SK-N-SH treated with all-trans-retinoic acid at 6 μM for 48 hours (cell line): ENCODE measurements around the gene SPATA21.

Source experiments
- ATAC-seq: fragments of 200-7000 bp; cut with Tn5 transposase; 3 replicates; pipeline ENCODE4 v1.9.1; 2020; ENCODE audit warnings: mild to moderate bottlenecking, moderate library complexity
- ARNTL ChIP-seq: fragments of 450-650 bp; formaldehyde crosslinking; IDR thresholded peaks from 2 replicates; pipeline ENCODE4 v1.5.0; 2020; ENCODE audit warnings: low read depth, mild to moderate bottlenecking, moderate library complexity, borderline replicate concordance
- BACH2 ChIP-seq: fragments of 250-450 bp; sonication (Bioruptor Pico); IDR thresholded peaks from 2 replicates; pipeline ENCODE4 v1.9.0; 2021; ENCODE audit warnings: mild to moderate bottlenecking, borderline replicate concordance
- CREB5 ChIP-seq: fragments of 250-450 bp; sonication (Bioruptor Pico); IDR thresholded peaks from 2 replicates; pipeline ENCODE4 v1.5.1; 2020; ENCODE audit warnings: low read depth, mild to moderate bottlenecking, moderate library complexity
- ESRRG ChIP-seq: fragments of 250-450 bp; sonication (Bioruptor Pico); IDR thresholded peaks from 2 replicates; pipeline ENCODE4 v1.6.1; 2021; ENCODE audit warnings: mild to moderate bottlenecking
- GLIS3 ChIP-seq: fragments of 250-450 bp; sonication (Bioruptor Pico); IDR thresholded peaks from 2 replicates; pipeline ENCODE4 v1.5.0; 2020; ENCODE audit warnings: mild to moderate bottlenecking, moderate library complexity
- ISL1 ChIP-seq: fragments of 250-450 bp; sonication (Bioruptor Pico); IDR thresholded peaks from 2 replicates; pipeline ENCODE4 v2.1.2; 2022; ENCODE audit warnings: mild to moderate bottlenecking, moderate library complexity
- OSR1 ChIP-seq: fragments of 250-450 bp; sonication (Bioruptor Pico); IDR thresholded peaks from 2 replicates; pipeline ENCODE4 v1.8.0; 2022; ENCODE audit warnings: moderate library complexity, mild to moderate bottlenecking, inconsistent platforms
- PPARA ChIP-seq: fragments of 250-450 bp; sonication (Bioruptor Pico); IDR thresholded peaks from 2 replicates; pipeline ENCODE4 v1.5.0; 2020; ENCODE audit warnings: mild to moderate bottlenecking, borderline replicate concordance
- RARB ChIP-seq: fragments of 250-450 bp; sonication (Bioruptor Pico); IDR thresholded peaks from 2 replicates; pipeline ENCODE4 v1.8.0; 2021; ENCODE audit warnings: mild to moderate bottlenecking, moderate library complexity
- SNAI2 ChIP-seq: fragments of 250-450 bp; sonication (Bioruptor Pico); IDR thresholded peaks from 2 replicates; pipeline ENCODE4 v1.5.0; 2020; ENCODE audit warnings: mild to moderate bottlenecking, moderate library complexity
- TCF4 ChIP-seq: fragments of 250-450 bp; sonication (Bioruptor Pico); IDR thresholded peaks from 2 replicates; pipeline ENCODE4 v1.8.0; 2021; ENCODE audit warnings: mild to moderate bottlenecking, moderate library complexity, borderline replicate concordance
- TOX ChIP-seq: fragments of 250-450 bp; sonication (Bioruptor Pico); IDR thresholded peaks from 2 replicates; pipeline ENCODE4 v1.8.0; 2021; ENCODE audit warnings: mild to moderate bottlenecking, moderate library complexity, borderline replicate concordance
- ZC3H10 ChIP-seq: fragments of 250-450 bp; sonication (Bioruptor Pico); IDR thresholded peaks from 2 replicates; pipeline ENCODE4 v1.5.1; 2021; ENCODE audit warnings: mild to moderate bottlenecking, moderate library complexity
- ZFP3 ChIP-seq: fragments of 250-450 bp; sonication (Bioruptor Pico); IDR thresholded peaks from 2 replicates; pipeline ENCODE4 v1.5.0; 2020; ENCODE audit warnings: mild to moderate bottlenecking, moderate library complexity
- ZFP30 ChIP-seq: fragments of 450-650 bp; formaldehyde crosslinking; IDR thresholded peaks from 2 replicates; pipeline ENCODE4 v1.5.0; 2022; ENCODE audit warnings: mild to moderate bottlenecking, moderate library complexity
- ZNF565 ChIP-seq: fragments of 450-650 bp; formaldehyde crosslinking; conservative IDR thresholded peaks from 2 replicates; pipeline ENCODE4 v1.5.0; 2020; ENCODE audit warnings: low read depth, mild to moderate bottlenecking, moderate library complexity
- ZNF70 ChIP-seq: fragments of 450-650 bp; formaldehyde crosslinking; IDR thresholded peaks from 2 replicates; pipeline ENCODE4 v1.5.0; 2020; ENCODE audit warnings: mild to moderate bottlenecking, moderate library complexity
- ZNF8 ChIP-seq: fragments of 450-650 bp; formaldehyde crosslinking; IDR thresholded peaks from 2 replicates; pipeline ENCODE4 v1.5.0; 2020; ENCODE audit warnings: mild to moderate bottlenecking, moderate library complexity
- TF ChIP-seq, protein P1 (sequence below): fragments of 250-450 bp; sonication (Bioruptor Pico); IDR thresholded peaks from 2 replicates; pipeline ENCODE4 v1.5.1; 2021; ENCODE audit warnings: mild to moderate bottlenecking, moderate library complexity
- TF ChIP-seq, protein P2 (sequence below): fragments of 250-450 bp; sonication (Bioruptor Pico); IDR thresholded peaks from 2 replicates; pipeline ENCODE4 v1.5.0; 2020; ENCODE audit warnings: mild to moderate bottlenecking, moderate library complexity
- TF ChIP-seq, protein P3 (sequence below): fragments of 250-450 bp; sonication (Bioruptor Pico); IDR thresholded peaks from 2 replicates; pipeline ENCODE4 v1.8.0; 2020; ENCODE audit warnings: mild to moderate bottlenecking, moderate library complexity, borderline replicate concordance

The SPATA21 gene

GRCh38 chr1:16462773-16463330 lies 25.6 kb upstream of the SPATA21 start:
- no peak for TF ChIP-seq CREB5 (CRISPR knock-in tag)
- TF ChIP-seq RARB, result no peak
- no peak for ATAC-seq

- TF ChIP-seq ZC3H10, result no peak
- TF ChIP-seq PPARA (CRISPR knock-in tag), result no peak
- no peak for TF ChIP-seq ZFP30 (CRISPR knock-in tag)
- TF ChIP-seq ZNF8 (CRISPR knock-in tag), result no peak
- no peak for TF ChIP-seq BACH2
- TF ChIP-seq RARB, result no peak
- TF ChIP-seq OSR1 (CRISPR knock-in tag), result no peak
- no peak for TF ChIP-seq TOX (CRISPR knock-in tag)
- TF ChIP-seq, protein P1, sequence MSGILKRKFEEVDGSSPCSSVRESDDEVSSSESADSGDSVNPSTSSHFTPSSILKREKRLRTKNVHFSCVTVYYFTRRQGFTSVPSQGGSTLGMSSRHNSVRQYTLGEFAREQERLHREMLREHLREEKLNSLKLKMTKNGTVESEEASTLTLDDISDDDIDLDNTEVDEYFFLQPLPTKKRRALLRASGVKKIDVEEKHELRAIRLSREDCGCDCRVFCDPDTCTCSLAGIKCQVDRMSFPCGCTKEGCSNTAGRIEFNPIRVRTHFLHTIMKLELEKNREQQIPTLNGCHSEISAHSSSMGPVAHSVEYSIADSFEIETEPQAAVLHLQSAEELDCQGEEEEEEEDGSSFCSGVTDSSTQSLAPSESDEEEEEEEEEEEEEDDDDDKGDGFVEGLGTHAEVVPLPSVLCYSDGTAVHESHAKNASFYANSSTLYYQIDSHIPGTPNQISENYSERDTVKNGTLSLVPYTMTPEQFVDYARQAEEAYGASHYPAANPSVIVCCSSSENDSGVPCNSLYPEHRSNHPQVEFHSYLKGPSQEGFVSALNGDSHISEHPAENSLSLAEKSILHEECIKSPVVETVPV (CRISPR knock-in tag), result no peak
- no peak for TF ChIP-seq CREB5 (CRISPR knock-in tag)
- TF ChIP-seq ZNF70, result no peak
- TF ChIP-seq, protein P2, sequence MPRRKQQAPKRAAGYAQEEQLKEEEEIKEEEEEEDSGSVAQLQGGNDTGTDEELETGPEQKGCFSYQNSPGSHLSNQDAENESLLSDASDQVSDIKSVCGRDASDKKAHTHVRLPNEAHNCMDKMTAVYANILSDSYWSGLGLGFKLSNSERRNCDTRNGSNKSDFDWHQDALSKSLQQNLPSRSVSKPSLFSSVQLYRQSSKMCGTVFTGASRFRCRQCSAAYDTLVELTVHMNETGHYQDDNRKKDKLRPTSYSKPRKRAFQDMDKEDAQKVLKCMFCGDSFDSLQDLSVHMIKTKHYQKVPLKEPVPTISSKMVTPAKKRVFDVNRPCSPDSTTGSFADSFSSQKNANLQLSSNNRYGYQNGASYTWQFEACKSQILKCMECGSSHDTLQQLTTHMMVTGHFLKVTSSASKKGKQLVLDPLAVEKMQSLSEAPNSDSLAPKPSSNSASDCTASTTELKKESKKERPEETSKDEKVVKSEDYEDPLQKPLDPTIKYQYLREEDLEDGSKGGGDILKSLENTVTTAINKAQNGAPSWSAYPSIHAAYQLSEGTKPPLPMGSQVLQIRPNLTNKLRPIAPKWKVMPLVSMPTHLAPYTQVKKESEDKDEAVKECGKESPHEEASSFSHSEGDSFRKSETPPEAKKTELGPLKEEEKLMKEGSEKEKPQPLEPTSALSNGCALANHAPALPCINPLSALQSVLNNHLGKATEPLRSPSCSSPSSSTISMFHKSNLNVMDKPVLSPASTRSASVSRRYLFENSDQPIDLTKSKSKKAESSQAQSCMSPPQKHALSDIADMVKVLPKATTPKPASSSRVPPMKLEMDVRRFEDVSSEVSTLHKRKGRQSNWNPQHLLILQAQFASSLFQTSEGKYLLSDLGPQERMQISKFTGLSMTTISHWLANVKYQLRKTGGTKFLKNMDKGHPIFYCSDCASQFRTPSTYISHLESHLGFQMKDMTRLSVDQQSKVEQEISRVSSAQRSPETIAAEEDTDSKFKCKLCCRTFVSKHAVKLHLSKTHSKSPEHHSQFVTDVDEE (CRISPR knock-in tag), result no peak
- TF ChIP-seq ESRRG, result no peak
- no peak for TF ChIP-seq ISL1 (CRISPR knock-in tag)
- TF ChIP-seq ZFP3 (CRISPR knock-in tag), result no peak
- TF ChIP-seq, protein P3, sequence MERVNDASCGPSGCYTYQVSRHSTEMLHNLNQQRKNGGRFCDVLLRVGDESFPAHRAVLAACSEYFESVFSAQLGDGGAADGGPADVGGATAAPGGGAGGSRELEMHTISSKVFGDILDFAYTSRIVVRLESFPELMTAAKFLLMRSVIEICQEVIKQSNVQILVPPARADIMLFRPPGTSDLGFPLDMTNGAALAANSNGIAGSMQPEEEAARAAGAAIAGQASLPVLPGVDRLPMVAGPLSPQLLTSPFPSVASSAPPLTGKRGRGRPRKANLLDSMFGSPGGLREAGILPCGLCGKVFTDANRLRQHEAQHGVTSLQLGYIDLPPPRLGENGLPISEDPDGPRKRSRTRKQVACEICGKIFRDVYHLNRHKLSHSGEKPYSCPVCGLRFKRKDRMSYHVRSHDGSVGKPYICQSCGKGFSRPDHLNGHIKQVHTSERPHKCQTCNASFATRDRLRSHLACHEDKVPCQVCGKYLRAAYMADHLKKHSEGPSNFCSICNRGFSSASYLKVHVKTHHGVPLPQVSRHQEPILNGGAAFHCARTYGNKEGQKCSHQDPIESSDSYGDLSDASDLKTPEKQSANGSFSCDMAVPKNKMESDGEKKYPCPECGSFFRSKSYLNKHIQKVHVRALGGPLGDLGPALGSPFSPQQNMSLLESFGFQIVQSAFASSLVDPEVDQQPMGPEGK, result no peak
- no peak for TF ChIP-seq GLIS3 (CRISPR knock-in tag)
- no peak for TF ChIP-seq SNAI2
- no peak for TF ChIP-seq TCF4
Measured at GRCh38 chr1:16461681-16462080, 24.5 kb upstream of the SPATA21 start.

GRCh38 chr1:16459352-16459925 lies 22.2 kb upstream of the SPATA21 start:
- no peak for TF ChIP-seq GLIS3 (CRISPR knock-in tag)
- no peak for TF ChIP-seq ISL1 (CRISPR knock-in tag)
- no peak for TF ChIP-seq ZNF565 (CRISPR knock-in tag)
- no peak for TF ChIP-seq SNAI2
- no peak for TF ChIP-seq ZNF8 (CRISPR knock-in tag)
- TF ChIP-seq BACH2, result no peak
- no peak for TF ChIP-seq ZFP30 (CRISPR knock-in tag)
- TF ChIP-seq ESRRG, result no peak
- TF ChIP-seq PPARA (CRISPR knock-in tag), result no peak

More at GRCh38 chr1:16461681-16462080, 24.5 kb upstream of the SPATA21 start:
- ATAC-seq, result no peak

DNA sequence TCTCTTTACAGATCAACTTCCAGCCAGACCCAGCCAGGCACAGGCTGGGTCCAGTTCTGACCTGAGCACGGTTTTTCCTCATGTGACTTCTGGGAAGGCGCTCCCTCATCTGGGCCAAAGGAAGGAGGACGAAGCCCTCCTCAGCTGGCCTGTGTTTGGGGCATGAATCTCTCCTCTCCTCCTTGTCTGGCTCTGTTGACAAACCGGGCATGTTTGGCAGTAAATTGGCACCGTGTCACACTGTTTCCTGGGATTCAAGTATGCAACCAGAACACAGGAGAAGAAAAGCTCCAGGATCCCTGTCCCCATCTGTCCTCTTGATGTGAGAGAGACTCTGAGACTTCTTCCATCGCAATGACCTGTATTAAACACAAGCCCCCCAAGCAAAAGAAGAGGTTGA lies 21.6 kb upstream of the SPATA21 start:
- no peak for ATAC-seq
- TF ChIP-seq, protein P2 (CRISPR knock-in tag), result no peak
- TF ChIP-seq ARNTL (CRISPR knock-in tag) (no peak), ZNF8 (CRISPR knock-in tag) (no peak), SNAI2 (no peak), ZNF565 (CRISPR knock-in tag) (no peak), TOX (CRISPR knock-in tag) (no peak), ZFP3 (CRISPR knock-in tag) (no peak), PPARA (CRISPR knock-in tag) (no peak), ZFP30 (CRISPR knock-in tag) (no peak)
- TF ChIP-seq, protein P3, result no peak

More at GRCh38 chr1:16459352-16459925, 22.2 kb upstream of the SPATA21 start:
- no peak for ATAC-seq
